BJ (cell line): ENCODE measurements around the gene METTL25B. TPM values are rescaled to one million over a fixed set of nuclear protein-coding genes. Genes with fewer than 3 reads are reported as not detected.

Source experiments
- CTCF ChIA-PET: fragments of 350-600 bp; formaldehyde crosslinking; extraction: SDS; loops from one replicate; lab custom pipeline; 2021; ENCODE audit warnings: antibody characterized with exemption, inconsistent platforms; lab: Yijun Ruan, JAX
- POLR2A ChIA-PET: fragments of 300-600 bp; sonication (Branson Sonifier 250); formaldehyde crosslinking; extraction: SDS; loops from one replicate; lab custom pipeline; 2021; ENCODE audit warnings: antibody characterized with exemption; lab: Charles Lee
- DNase-seq: peaks from one replicate; pipeline ENCODE4 v3.0.0-alpha.2; 2011; ENCODE audit warnings: low read depth
- H3K27me3 ChIP-seq: 2 replicates; pipeline ENCODE4 v1.6.0; 2011; ENCODE audit warnings: low read length; ENCODE audit not compliant: control insufficient read depth, insufficient read depth
- H3K36me3 ChIP-seq: 2 replicates; pipeline ENCODE4 v1.5.1; 2011; ENCODE audit warnings: low read length; ENCODE audit not compliant: control insufficient read depth, insufficient read depth
- H3K4me3 ChIP-seq: 2 replicates; pipeline ENCODE4 v1.5.1; 2011; ENCODE audit warnings: low read depth, mild to moderate bottlenecking, control low read depth, low read length
- polyA plus RNA-seq: library from polyadenylated mRNA; depleted of rRNA; stranded (reverse); fragments of >200 nt; gene quantifications from 2 replicates; pipeline ENCODE4 v1.2.3, GENCODE V29; 2011
- TF ChIP-seq, protein P1 (sequence below): IDR thresholded peaks from 2 replicates; pipeline ENCODE4 v1.5.1; 2011; ENCODE audit warnings: low read depth, mild to moderate bottlenecking, control low read depth, inconsistent platforms, low read length, moderate library complexity; ENCODE audit not compliant: insufficient read depth

The METTL25B gene
- polyA plus RNA-seq, 1 experiment: 14.6 TPM

DNA sequence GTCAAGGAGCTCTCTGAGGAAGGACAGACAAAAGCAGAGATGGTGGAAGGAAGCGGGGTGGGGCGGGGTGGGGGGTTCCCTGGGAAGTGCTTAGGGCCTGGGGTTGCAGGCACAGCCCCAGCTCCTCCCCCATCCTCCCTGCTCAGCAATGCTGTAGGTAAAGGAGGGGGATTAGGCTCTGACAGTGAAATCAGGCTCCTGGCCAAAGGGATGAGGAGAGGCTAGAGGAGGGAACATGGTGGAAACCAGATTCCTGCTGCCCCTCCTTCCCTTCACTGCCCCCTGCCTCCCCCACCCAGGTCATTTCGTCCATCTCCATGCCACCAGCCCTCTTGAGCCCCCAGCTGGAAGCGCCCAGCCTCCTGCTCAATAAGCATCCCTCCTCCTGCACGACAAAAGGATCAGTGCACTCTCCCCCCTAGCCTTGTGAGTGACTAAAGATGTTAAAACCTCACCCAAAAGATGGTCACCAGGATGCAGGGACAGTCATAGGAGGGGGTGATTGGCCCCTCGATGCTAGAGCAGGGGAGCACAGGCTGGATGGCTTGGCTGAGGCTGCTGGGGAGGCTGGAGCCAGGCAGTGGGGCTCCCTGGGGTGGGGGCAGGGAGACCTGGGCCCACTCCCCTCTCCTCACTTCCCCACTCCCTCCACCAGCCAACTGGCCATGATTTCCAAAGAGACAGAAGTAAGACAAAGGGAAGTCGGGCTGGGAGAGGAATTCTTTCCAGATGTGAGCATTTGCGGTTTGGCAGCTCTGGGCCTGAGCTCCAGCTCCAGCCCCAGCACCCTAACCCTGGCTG, 20.7 kb upstream of the METTL25B start:
- TF ChIP-seq, protein P1, sequence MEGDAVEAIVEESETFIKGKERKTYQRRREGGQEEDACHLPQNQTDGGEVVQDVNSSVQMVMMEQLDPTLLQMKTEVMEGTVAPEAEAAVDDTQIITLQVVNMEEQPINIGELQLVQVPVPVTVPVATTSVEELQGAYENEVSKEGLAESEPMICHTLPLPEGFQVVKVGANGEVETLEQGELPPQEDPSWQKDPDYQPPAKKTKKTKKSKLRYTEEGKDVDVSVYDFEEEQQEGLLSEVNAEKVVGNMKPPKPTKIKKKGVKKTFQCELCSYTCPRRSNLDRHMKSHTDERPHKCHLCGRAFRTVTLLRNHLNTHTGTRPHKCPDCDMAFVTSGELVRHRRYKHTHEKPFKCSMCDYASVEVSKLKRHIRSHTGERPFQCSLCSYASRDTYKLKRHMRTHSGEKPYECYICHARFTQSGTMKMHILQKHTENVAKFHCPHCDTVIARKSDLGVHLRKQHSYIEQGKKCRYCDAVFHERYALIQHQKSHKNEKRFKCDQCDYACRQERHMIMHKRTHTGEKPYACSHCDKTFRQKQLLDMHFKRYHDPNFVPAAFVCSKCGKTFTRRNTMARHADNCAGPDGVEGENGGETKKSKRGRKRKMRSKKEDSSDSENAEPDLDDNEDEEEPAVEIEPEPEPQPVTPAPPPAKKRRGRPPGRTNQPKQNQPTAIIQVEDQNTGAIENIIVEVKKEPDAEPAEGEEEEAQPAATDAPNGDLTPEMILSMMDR: no peak
- DNase-seq: no peak
- Histone ChIP-seq H3K27me3 (no peaks in the 10 kb centered on the region), H3K4me3 (no peak overlapping the region; the same call in 1 of the 2 replicates), H3K36me3 (no peaks in the 10 kb centered on the region)
- CTCF ChIA-PET: interaction anchor here (0.9 to 41.7 kb wide), 7 partner anchors 19 to 252 kb away, joined by 3 to 1556 read pairs (median 5); partner anchors contain the start of genes ISG20L2, METTL25B, NES and NTRK1
- POLR2A ChIA-PET: interaction anchor here (0.7 to 2.0 kb wide), 5 partner anchors 26 to 203 kb away, joined by 3 to 10 read pairs (median 6); partner anchors contain the start of gene NES

DNA sequence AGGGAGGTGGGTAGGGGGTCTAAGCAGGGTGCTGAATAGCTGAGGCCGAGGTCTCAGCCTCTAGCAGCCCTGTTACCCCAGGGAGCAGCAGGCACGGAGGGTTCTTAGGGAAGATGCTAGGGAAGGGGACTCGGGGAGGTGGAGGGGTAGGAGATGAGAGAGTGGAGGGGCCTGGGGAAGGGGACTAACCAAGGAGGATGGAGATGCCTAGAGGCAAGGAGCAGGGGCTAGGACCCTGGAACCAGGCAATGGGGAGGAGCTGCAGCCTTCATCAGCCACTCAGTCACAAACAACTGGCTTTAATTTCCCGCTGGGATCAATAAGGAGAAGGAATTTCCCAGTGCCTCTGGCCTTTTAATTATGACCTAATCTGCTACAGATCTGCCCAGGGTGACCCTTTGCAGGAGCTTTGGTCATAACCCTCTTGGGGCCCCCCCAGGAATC, 20.0 kb upstream of the METTL25B start:
- no peak for DNase-seq
- Histone ChIP-seq H3K4me3 (no peak overlapping the region), H3K27me3 (no peaks in the 10 kb centered on the region), H3K36me3 (no peaks in the 10 kb centered on the region)
- TF ChIP-seq, protein P1: no peak
- POLR2A ChIA-PET: interaction anchor here (0.7 to 1.2 kb wide), 3 partner anchors 26 to 194 kb away, joined by 3 to 6 read pairs (median 4); no protein-coding TSS in a partner anchor
- CTCF ChIA-PET: interaction anchor here (0.9 to 41.7 kb wide), 7 partner anchors 19 to 252 kb away, joined by 3 to 1556 read pairs (median 5); partner anchors contain the start of genes ISG20L2, METTL25B, NES and NTRK1

DNA sequence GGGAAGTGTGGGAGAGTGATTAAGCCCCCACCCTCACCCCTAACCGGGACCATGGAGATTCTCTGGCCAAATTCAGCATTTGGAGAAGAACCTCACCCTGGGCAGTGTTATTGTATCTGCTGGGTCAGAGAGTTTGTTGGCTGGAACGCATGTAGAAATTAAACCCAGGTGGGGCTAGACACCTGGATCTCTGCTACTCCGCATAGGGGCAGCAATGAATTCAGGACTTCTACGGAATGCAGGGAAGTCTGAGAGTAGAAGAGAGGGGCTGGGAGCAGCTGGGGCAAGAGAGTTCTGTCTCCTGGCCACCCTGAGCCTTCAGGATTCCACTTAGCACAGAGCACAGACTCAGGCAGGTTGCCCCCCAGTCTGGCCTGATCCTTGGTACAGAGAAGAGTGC, 19.2 kb upstream of the METTL25B start:
- DNase-seq: no peak
- TF ChIP-seq, protein P1: no peak
- POLR2A ChIA-PET: interaction anchor here (0.6 to 1.2 kb wide), 3 partner anchors 64 to 194 kb away, joined by 3 to 6 read pairs (median 4); no protein-coding TSS in a partner anchor
- Histone ChIP-seq H3K27me3 (no peaks in the 10 kb centered on the region), H3K4me3 (no peak overlapping the region), H3K36me3 (no peaks in the 10 kb centered on the region)
- CTCF ChIA-PET: interaction anchor here (0.6 to 41.7 kb wide), 6 partner anchors 18 to 151 kb away, joined by 3 to 1556 read pairs (median 19); partner anchors contain the start of genes ISG20L2, METTL25B, MRPL24 and NES

DNA sequence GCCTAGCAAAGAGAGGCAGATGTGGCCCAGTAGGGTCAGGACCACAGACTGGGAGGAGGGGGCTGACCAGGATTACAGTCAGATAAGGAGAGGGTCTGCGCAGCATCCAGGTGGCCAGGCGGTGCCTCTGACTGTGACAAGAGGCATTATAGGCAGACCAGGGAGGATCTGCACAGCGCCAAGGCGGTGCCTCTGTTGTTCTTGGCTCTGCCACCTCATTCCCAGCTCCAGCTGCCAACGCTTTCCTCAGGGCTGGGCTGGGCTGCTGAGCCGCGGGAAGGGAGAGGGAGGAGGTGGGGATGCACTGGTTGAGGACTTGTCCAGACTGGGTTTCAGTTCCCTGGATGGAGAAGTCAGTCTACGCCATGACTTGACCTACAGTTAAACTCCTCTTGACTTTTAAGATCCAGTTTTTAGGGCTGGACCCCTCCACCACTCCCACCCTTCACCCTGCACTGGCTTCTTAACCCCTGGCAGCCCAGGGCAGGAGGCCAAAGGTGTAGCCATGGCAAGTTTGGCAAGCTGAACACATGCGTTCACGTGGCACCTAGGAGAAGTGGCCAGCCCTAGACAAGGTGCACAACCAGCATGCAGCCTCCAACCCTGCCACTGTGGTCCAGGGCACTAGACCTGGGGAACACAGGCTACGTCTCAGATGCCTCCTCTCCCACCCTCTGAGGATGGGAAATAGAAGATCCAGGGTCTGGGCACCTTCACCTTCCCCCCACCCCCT, 18.3 kb upstream of the METTL25B start:
- Histone ChIP-seq H3K27me3 (no peaks in the 10 kb centered on the region), H3K36me3 (no peaks in the 10 kb centered on the region), H3K4me3 (no peak overlapping the region)
- TF ChIP-seq, protein P1: no peak
- POLR2A ChIA-PET: no interaction called here
- CTCF ChIA-PET: interaction anchor here (0.6 to 41.7 kb wide), 5 partner anchors 17 to 84 kb away, joined by 3 to 1556 read pairs (median 3); partner anchors contain the start of genes ISG20L2, METTL25B, MRPL24 and NES
- DNase-seq: no peak
